Right lung (tissue), 5 donors: ENCODE results near the gene ANLN. TPM values are rescaled to one million over a fixed set of nuclear protein-coding genes. Genes with fewer than 3 reads are reported as not detected.

ENCODE experiments used
- polyA plus RNA-seq, 5 donors: library from polyadenylated mRNA; unstranded; fragments of 120-200 nt; gene quantifications; one replicate each; pipeline versions ENCODE4 v1.2.1 to v1.2.3, GENCODE V29; 2013; ENCODE audit warnings: inconsistent platforms in 1 of 5, low replicate concordance in 1 of 5; ENCODE audit not compliant: insufficient read length in 5 of 5, insufficient read depth in 1 of 5

Gene ANLN
- polyA plus RNA-seq, 5 donors: 20.7 to 73.3 (median 40.8) TPM

Other genes with a start within 250 kb of the ANLN start
- gene EEPD1, start 236.6 kb upstream of the ANLN start, polyA plus RNA-seq: 10 to 100 TPM; 13.8 to 19.5 (median 18.0) TPM